D721Med (cell line): ENCODE measurements around the gene HMGN3.
"Not testable (repeated sequence)": the region's sequence is repeated elsewhere in the genome, so short reads cannot be mapped to it uniquely, and the experiment has no call there.

ENCODE experiments used
- DNase-seq: peaks from one replicate; pipeline ENCODE4 v3.0.0; 2011; ENCODE audit warnings: low spot score; ENCODE audit not compliant: insufficient read length
- FAIRE-seq: peaks from 2 replicates; lab custom pipeline; 2011; peaks lifted over from hg19 to GRCh38; lab: Jason Lieb, UNC
- TF ChIP-seq, protein P1 (sequence below): IDR thresholded peaks from 2 replicates; pipeline ENCODE4 v1.5.1; 2012; ENCODE audit warnings: mild to moderate bottlenecking, control low read depth; ENCODE audit not compliant: insufficient read depth; ENCODE audit errors: missing control alignments

Gene HMGN3

DNA sequence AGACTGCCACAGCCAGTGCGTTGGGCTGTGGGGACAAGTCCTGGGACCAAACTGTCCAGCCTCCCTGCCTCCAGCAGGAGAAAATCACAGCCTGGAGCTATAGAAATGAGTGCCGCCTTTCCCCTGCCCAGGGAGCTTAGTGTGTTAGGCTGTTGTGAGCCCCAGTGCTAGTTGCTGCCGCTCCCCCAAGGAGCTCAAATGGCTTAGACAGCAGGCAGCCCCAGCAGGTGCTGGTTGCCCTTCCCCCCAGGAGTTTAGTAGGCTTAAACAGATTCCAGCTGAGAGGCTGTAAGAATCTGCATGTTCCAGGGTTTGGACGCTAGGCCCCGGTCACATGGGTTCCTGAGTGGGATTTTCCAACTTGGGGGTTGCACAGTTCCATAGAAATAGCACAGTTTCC, 27.2 kb upstream of the HMGN3 start:
- FAIRE-seq (no peak), DNase-seq (no peak)
- TF ChIP-seq, protein P1, sequence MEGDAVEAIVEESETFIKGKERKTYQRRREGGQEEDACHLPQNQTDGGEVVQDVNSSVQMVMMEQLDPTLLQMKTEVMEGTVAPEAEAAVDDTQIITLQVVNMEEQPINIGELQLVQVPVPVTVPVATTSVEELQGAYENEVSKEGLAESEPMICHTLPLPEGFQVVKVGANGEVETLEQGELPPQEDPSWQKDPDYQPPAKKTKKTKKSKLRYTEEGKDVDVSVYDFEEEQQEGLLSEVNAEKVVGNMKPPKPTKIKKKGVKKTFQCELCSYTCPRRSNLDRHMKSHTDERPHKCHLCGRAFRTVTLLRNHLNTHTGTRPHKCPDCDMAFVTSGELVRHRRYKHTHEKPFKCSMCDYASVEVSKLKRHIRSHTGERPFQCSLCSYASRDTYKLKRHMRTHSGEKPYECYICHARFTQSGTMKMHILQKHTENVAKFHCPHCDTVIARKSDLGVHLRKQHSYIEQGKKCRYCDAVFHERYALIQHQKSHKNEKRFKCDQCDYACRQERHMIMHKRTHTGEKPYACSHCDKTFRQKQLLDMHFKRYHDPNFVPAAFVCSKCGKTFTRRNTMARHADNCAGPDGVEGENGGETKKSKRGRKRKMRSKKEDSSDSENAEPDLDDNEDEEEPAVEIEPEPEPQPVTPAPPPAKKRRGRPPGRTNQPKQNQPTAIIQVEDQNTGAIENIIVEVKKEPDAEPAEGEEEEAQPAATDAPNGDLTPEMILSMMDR: no peak

DNA sequence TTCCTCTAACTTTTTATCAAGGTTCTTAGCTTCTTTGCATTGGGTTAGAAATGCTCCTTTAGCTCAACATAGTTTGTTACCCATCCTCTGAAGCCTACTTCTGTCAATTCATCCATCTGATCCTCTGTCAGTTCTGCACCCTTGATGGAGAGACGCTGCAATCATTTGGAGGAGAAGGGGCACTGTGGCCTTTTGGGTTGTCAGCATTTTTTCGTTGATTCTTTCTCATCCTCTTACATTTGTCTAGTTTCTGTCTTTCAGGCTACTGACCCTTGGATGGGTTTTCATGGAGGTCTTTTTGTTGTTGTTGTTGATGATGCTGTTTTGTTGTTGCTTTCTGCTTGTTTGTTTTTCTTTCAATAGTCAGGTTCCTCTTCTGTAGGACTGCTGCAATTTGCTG, 26.3 kb upstream of the HMGN3 start:
- TF ChIP-seq, protein P1: no peak
- no peak for DNase-seq
- FAIRE-seq: no peak

DNA sequence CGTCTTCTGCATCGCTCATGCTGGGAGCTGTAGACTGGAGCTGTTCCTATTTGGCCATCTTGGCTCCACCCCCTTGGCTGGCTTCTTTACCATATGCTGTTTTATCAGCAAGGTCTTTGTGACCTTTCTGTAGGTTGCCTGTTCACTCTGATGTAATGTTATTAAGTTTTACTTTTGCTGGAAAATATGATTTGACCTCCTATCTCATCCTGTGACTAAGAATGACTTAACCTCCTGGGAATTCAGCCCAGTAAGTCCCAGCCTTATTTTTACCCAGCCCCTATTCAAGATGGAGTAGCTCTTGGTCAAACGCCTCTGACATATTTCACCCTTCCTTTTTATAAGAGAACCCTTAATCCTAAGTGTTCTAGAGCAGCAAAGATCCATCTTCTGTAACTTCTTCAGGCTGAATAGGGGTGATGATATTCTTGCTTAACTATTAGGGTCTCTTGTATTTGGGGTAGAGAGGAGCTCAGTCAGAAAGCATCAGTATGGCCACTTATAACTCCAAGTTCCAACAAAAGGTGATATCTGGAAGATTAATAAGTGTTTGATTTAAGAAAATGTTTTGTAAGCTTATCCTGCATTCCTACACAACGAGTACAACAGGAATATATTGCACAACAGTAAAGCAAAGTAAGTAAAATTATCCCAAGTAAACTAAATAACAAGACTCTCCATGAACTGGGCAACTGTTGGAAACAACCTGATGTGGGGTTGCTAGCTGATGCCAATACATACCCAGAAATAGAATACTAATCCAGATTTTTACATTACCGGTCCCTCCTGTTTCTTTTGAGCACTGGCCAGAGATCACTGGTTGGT, 23.1 kb upstream of the HMGN3 start:
- FAIRE-seq (no peak), DNase-seq (no peak)
- TF ChIP-seq, protein P1: no peak

DNA sequence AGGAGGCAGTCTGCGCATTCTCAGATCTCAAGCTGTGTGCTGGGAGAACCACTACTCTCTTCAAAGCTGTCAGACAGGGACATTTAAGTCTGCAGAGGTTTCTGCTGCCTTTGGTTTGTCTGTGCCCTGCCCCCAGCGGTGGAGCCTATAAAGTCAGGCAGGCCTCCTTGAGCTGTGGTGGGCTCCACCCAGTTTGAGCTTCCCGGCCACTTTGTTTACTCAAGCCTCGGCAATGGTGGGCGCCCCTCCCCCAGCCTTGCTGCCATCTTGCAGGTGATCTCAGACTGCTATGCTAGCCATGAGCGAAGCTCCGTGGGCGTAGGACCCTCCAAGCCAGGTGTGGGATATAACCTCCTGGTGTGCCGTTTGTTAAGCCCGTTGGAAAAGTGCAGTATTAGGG, 22.3 kb upstream of the HMGN3 start:
- not testable (repeated sequence) for DNase-seq

DNA sequence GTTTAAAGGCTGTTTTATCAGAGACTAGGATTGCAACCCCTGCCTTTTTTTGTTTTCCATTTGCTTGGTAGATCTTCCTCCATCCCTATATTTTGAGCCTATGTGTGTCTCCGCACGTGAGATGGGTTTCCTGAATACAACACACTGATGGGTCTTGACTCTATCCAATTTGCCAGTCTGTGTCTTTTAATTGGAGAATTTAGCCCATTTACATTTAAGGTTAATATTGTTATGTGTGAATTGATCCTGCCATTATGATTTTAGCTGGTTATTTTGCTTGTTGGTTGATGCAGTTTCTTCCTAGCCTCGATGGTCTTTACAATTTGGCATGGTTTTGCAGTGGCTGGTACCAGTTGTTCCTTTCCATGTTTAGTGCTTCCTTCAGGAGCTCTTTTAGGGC, 20.6 kb upstream of the HMGN3 start:
- not testable (repeated sequence) for DNase-seq, FAIRE-seq

More for the DNA sequence above, 22.3 kb upstream of the HMGN3 start:
- not testable (repeated sequence) for FAIRE-seq

DNA sequence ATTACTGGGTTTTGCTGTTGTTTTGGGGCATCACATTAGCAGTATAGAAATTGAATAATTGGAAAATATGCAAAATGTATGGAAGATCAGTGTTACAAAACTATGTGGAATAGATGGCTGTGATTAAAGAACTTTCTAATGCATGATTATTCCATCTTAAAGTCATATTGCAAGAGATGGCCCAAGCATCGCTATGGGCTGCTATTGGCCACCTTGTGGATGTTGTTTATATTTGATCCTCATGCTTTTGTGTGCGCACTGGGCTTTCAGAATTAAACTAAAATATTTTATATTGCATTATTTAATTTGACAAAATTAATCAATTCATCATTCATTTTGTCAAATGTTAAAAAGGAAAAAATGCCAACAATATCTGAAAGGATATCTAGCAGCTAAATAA, 16.1 kb upstream of the HMGN3 start:
- no peak for FAIRE-seq
- DNase-seq: no peak
- TF ChIP-seq, protein P1: no peak

DNA sequence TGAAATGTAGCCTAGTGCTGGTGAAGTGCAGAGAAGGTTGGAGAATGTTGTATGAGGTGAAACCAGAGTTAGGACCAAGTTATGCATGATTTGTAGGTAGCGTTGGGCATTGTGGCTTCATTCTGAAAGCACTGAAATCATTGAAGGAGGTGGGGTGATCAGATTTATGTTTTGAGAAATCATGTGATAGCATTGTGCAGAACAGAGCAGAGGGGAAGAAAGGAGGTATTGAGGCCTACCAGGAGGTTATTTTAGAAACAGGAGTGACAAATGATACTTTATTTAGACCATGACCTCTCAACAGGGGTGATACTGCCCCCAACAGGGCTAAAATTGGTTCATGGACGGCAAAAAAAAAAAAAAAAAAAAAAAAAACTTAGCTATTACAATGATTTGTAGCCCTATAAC, 15.6 kb upstream of the HMGN3 start:
- FAIRE-seq: no peak

DNA sequence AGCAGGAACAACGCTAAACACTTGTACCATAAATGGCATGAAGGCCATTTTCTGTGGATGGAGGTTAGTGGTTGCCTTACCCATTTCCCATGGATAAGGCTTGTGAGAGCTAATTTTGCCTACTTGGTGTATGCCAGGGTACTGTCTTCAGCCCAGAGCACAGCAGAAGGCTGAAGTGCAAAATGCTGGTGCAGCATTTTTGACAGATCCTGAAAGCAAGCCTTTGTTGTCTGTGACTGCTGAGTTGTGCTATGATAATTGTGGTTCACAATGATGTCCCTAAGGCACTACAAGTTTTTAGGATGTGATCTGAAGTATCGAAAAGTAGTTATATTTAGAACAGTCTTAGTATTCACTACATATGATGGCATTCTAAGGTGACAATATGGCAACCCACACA, 14.7 kb upstream of the HMGN3 start:
- FAIRE-seq (no peak), DNase-seq (no peak)
- TF ChIP-seq, protein P1: no peak

More for the DNA sequence above, 15.6 kb upstream of the HMGN3 start:
- TF ChIP-seq, protein P1: peak; percentile 7
- DNase-seq: no peak
